HepG2 (cell line): ENCODE results near the gene FDPS. TPM values are rescaled to one million over a fixed set of nuclear protein-coding genes. Genes with fewer than 3 reads are reported as not detected.

ENCODE experiments used
- AGO2 ChIP-seq: fragments of 200-400 bp; formaldehyde crosslinking; optimal IDR thresholded peaks from 2 replicates; pipeline ENCODE3; 2017; ENCODE audit warnings: mild to moderate bottlenecking, low read depth, low read length, moderate library complexity
- AKNA ChIP-seq: sonication (generic); formaldehyde crosslinking; IDR thresholded peaks from 2 replicates; pipeline ENCODE4 v1.4.0; 2020; ENCODE audit warnings: missing genetic modification reagents, borderline replicate concordance
- FOSL2 ChIP-seq: sonication (generic); formaldehyde crosslinking; IDR thresholded peaks from 2 replicates; pipeline ENCODE4 v1.4.0; 2020; ENCODE audit warnings: missing genetic modification reagents
- JUNB ChIP-seq: sonication (generic); formaldehyde crosslinking; IDR thresholded peaks from 2 replicates; pipeline ENCODE4 v1.8.0; 2022; ENCODE audit warnings: missing genetic modification reagents, mild to moderate bottlenecking, borderline replicate concordance
- PHF20 ChIP-seq: sonication (generic); formaldehyde crosslinking; IDR thresholded peaks from 2 replicates; pipeline ENCODE4 v1.5.0; 2020; ENCODE audit warnings: mild to moderate bottlenecking, missing genetic modification reagents
- TMF1 ChIP-seq: sonication (generic); formaldehyde crosslinking; IDR thresholded peaks from 2 replicates; pipeline ENCODE4 v1.8.1; 2022; ENCODE audit warnings: low read depth, missing genetic modification reagents
- U2AF1 ChIP-seq: fragments of 200-400 bp; formaldehyde crosslinking; optimal IDR thresholded peaks from 2 replicates; pipeline ENCODE3; 2017; ENCODE audit warnings: mild to moderate bottlenecking, low read depth, low read length
- ZMYM4 ChIP-seq: sonication (generic); formaldehyde crosslinking; IDR thresholded peaks from 2 replicates; pipeline ENCODE4 v1.8.1; 2023; ENCODE audit warnings: mild to moderate bottlenecking, missing genetic modification reagents
- ZNF124 ChIP-seq: sonication (generic); formaldehyde crosslinking; IDR thresholded peaks from 2 replicates; pipeline ENCODE4 v1.4.0; 2020; ENCODE audit warnings: missing genetic modification reagents
- ZNF646 ChIP-seq: sonication (generic); formaldehyde crosslinking; IDR thresholded peaks from 2 replicates; pipeline ENCODE4 v1.9.0; 2021; ENCODE audit warnings: mild to moderate bottlenecking, missing genetic modification reagents
- polyA plus RNA-seq, 8 experiments: library from polyadenylated mRNA; depleted of rRNA in 3 of 8; stranded (reverse) in 7 of 8; unstranded in 1 of 8; fragments of >200 nt; fragmentation: Illumina TruSeq in 4 of 8; extraction: Trizol in 4 of 8; gene quantifications; 2 replicates each; pipeline versions ENCODE4 v1.2.1 to v1.2.3, GENCODE V29; 2011 to 2016; ENCODE audit warnings: low read depth in 4 of 8, missing spikeins in 1 of 8, mixed read lengths in 1 of 8; ENCODE audit not compliant: insufficient read depth in 1 of 8
- total RNA-seq, 5 experiments: library from RNA; depleted of rRNA; stranded (reverse); fragments of >200 nt; fragmentation: Illumina TruSeq; extraction: Trizol; gene quantifications; 2 replicates each; pipeline ENCODE4 v1.2.3, GENCODE V29; 2016; ENCODE audit warnings: low read depth in 1 of 5
- TF ChIP-seq, protein P1 (sequence below): sonication (generic); formaldehyde crosslinking; IDR thresholded peaks from 2 replicates; pipeline ENCODE4 v1.4.0; 2020; ENCODE audit warnings: missing genetic modification reagents, borderline replicate concordance
- TF ChIP-seq, protein P2 (sequence below): sonication (generic); formaldehyde crosslinking; IDR thresholded peaks from 2 replicates; pipeline ENCODE4 v1.4.0; 2020; ENCODE audit warnings: missing genetic modification reagents, mild to moderate bottlenecking, borderline replicate concordance

Gene FDPS
- total and polyA plus RNA-seq, 2 of the 13 experiments (the other 11 are each of a cell fraction or from before 2014, with no cell fraction given), result 264 to 519 TPM

DNA sequence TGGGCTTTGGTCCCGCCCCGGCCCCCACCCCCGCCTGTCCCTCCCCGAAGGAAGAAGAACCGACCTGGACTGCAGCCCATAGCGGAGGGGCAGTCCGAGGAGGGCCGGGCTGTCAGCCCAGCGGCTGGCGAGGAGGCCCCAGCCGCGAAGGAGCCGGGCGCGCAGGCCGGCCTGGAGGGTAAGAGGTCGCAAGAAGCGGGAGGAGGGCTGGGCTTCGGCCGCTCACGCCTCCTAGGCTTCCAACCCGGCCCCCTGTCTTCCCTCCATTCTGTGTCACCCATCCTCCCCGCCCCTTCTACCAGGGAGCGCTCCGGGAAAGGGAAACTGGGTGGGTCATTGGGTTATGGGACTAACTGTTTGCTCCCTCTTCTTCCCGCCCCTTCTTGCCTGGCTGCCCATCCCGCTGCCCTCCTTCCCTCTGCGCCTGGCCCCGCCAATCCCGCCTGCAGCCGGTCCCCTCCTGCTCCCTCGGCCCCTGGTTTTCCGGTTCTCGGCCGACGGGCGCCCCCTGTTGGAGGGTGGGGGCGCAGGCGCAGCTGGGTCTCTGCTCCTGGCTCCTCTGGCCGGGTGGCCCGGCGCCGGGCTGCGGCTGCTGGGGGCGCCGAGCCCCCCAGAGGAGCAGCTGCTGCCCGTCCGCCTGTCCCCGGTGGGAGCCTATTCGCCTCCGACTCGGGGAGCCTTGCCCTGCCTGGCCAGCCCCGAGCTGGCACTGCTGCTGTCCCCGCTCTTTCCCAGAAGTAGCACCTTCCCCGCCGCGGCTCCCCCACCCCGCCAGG lies 14.5 kb downstream of the FDPS start (continued):
- TF ChIP-seq AKNA (CRISPR knock-in tag) (no peak), ZNF124 (no peak), FOSL2 (peak; percentile 29), U2AF1 (no peak), ZMYM4 (peak; percentile 40), TMF1 (no peak), ZNF646 (no peak), JUNB (CRISPR knock-in tag) (no peak), PHF20 (no peak), AGO2 (peak; percentile 21)
- TF ChIP-seq, protein P1, sequence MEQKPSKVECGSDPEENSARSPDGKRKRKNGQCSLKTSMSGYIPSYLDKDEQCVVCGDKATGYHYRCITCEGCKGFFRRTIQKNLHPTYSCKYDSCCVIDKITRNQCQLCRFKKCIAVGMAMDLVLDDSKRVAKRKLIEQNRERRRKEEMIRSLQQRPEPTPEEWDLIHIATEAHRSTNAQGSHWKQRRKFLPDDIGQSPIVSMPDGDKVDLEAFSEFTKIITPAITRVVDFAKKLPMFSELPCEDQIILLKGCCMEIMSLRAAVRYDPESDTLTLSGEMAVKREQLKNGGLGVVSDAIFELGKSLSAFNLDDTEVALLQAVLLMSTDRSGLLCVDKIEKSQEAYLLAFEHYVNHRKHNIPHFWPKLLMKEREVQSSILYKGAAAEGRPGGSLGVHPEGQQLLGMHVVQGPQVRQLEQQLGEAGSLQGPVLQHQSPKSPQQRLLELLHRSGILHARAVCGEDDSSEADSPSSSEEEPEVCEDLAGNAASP (CRISPR knock-in tag), result peak; percentile 24; the same call in 1 of the 2 replicates
- TF ChIP-seq, protein P2, sequence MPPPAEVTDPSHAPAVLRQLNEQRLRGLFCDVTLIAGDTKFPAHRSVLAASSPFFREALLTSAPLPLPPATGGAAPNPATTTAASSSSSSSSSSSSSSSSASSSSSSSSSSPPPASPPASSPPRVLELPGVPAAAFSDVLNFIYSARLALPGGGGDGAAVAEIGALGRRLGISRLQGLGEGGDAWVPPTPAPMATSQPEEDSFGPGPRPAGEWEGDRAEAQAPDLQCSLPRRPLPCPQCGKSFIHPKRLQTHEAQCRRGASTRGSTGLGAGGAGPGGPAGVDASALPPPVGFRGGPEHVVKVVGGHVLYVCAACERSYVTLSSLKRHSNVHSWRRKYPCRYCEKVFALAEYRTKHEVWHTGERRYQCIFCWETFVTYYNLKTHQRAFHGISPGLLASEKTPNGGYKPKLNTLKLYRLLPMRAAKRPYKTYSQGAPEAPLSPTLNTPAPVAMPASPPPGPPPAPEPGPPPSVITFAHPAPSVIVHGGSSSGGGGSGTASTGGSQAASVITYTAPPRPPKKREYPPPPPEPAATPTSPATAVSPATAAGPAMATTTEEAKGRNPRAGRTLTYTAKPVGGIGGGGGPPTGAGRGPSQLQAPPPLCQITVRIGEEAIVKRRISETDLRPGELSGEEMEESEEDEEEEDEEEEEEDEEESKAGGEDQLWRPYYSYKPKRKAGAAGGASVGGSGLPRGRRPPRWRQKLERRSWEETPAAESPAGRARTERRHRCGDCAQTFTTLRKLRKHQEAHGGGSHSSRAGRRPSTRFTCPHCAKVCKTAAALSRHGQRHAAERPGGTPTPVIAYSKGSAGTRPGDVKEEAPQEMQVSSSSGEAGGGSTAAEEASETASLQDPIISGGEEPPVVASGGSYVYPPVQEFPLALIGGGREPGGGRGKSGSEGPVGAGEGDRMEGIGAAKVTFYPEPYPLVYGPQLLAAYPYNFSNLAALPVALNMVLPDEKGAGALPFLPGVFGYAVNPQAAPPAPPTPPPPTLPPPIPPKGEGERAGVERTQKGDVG, result no peak
